Dedifferentiated amniotic fluid mesenchymal stem cell (primary cell): ENCODE results near the gene TBC1D1.
"Not testable (repeated sequence)": the region's sequence is repeated elsewhere in the genome, so short reads cannot be mapped to it uniquely, and the experiment has no call there.

Experiments used
- DNase-seq: peaks from one replicate; pipeline ENCODE4 v3.0.0-alpha.2; 2016; ENCODE audit errors: extremely low spot score

Gene TBC1D1

GRCh38 chr4:37889849-37890800 is 759 bp upstream of the TBC1D1 start:
- no peak for DNase-seq

- DNase-seq = no peak
These were observed 626 bp downstream of the TBC1D1 start for GRCh38 chr4:37891260-37892159.

GRCh38 chr4:37892641-37893040 is 1.8 kb downstream of the TBC1D1 start:
- no peak for DNase-seq

- no peak for DNase-seq
These were observed 2.3 kb downstream of the TBC1D1 start for GRCh38 chr4:37893164-37893563.

GRCh38 chr4:37895271-37895670 is 4.4 kb downstream of the TBC1D1 start:
- no peak for DNase-seq

- no peak for DNase-seq
These were observed 5.4 kb downstream of the TBC1D1 start for GRCh38 chr4:37896206-37896860.

GRCh38 chr4:37902212-37902611 is 11.3 kb downstream of the TBC1D1 start:
- DNase-seq = no peak

- no peak for DNase-seq
These were observed 12.1 kb downstream of the TBC1D1 start for GRCh38 chr4:37902738-37903693.

- no peak for DNase-seq
These were observed 13.0 kb downstream of the TBC1D1 start for GRCh38 chr4:37903901-37904300.

GRCh38 chr4:37904824-37905223 is 13.9 kb downstream of the TBC1D1 start:
- no peak for DNase-seq

GRCh38 chr4:37905533-37906169 is 14.8 kb downstream of the TBC1D1 start:
- no peak for DNase-seq

GRCh38 chr4:37908488-37909331 is 17.8 kb downstream of the TBC1D1 start:
- DNase-seq = no peak

GRCh38 chr4:37909332-37910090 is 18.6 kb downstream of the TBC1D1 start:
- no peak for DNase-seq

- DNase-seq = no peak
These were observed 19.2 kb downstream of the TBC1D1 start for GRCh38 chr4:37910091-37910486.

GRCh38 chr4:37914539-37914938 is 23.7 kb downstream of the TBC1D1 start:
- no peak for DNase-seq

- DNase-seq = no peak
These were observed 26.5 kb downstream of the TBC1D1 start for GRCh38 chr4:37917388-37917787.

- no peak for DNase-seq
These were observed 27.8 kb downstream of the TBC1D1 start for GRCh38 chr4:37918653-37919052.

GRCh38 chr4:37922328-37922727 is 31.4 kb downstream of the TBC1D1 start:
- no peak for DNase-seq

- not testable (repeated sequence) for DNase-seq
These were observed 32.2 kb downstream of the TBC1D1 start for GRCh38 chr4:37923089-37923488.
